OCI-LY3 (cell line): ENCODE data around the gene PAXX.
A peak's percentile ranks its signal among the peaks of the same experiment; 100 is the strongest.

ENCODE experiments used
- H2AFZ ChIP-seq: fragments of 200-600, 300-600 bp; shearing (Covaris generic); 2 replicates; pipeline ENCODE4 v1.6.0; 2014; ENCODE audit warnings: antibody characterized with exemption, low read depth, low read length
- H3K27ac ChIP-seq: fragments of 200-600, 300-600 bp; sonication (generic); 2 replicates; pipeline ENCODE4 v1.5.1; 2014; ENCODE audit warnings: mild to moderate bottlenecking, low read length, moderate library complexity, mixed read lengths
- H3K27me3 ChIP-seq: fragments of 200-600, 300-600 bp; sonication (generic); 2 replicates; pipeline ENCODE4 v1.6.1; 2014; ENCODE audit warnings: low read depth, low read length, mixed read lengths
- H3K36me3 ChIP-seq: fragments of 200-600, 300-600 bp; sonication (generic); replicated peaks from 2 replicates; pipeline ENCODE3; 2014; ENCODE audit warnings: low read depth, low read length, mixed read lengths
- H3K4me1 ChIP-seq: fragments of 300-600, 200-600 bp; sonication (generic); 2 replicates; pipeline ENCODE4 v1.6.1; 2014; ENCODE audit warnings: low read length, mixed read lengths
- H3K4me2 ChIP-seq: fragments of 200-600, 300-600 bp; sonication (generic); 2 replicates; pipeline ENCODE4 v1.6.1; 2014; ENCODE audit warnings: low read length, mixed read lengths
- H3K4me3 ChIP-seq: fragments of 300-600, 200-600 bp; sonication (generic); 2 replicates; pipeline ENCODE4 v1.5.1; 2014; ENCODE audit warnings: antibody characterized with exemption, mild to moderate bottlenecking, low read length, moderate library complexity
- H3K79me2 ChIP-seq: fragments of 300-600, 200-600 bp; shearing (Covaris generic); 2 replicates; pipeline ENCODE4 v1.6.1; 2014; ENCODE audit warnings: mild to moderate bottlenecking, low read length, mixed read lengths
- H3K9ac ChIP-seq: fragments of 300-600, 200-600 bp; shearing (Covaris generic); 2 replicates; pipeline ENCODE4 v1.6.0; 2014; ENCODE audit warnings: mild to moderate bottlenecking, low read length, moderate library complexity
- H3K9me3 ChIP-seq: fragments of 200-600, 300-600 bp; shearing (Covaris generic); 2 replicates; pipeline ENCODE4 v1.6.1; 2014; ENCODE audit warnings: low read length, mixed read lengths; ENCODE audit not compliant: insufficient read depth
- H4K20me1 ChIP-seq: fragments of 200-600, 300-600 bp; sonication (generic); 2 replicates; pipeline ENCODE4 v1.6.1; 2016; ENCODE audit warnings: low read length, mixed read lengths; ENCODE audit not compliant: insufficient read depth
- EZH2phosphoT487 ChIP-seq: fragments of 200-600 bp; shearing (Covaris generic); IDR thresholded peaks from 2 replicates; pipeline ENCODE4 v1.6.1; 2018; ENCODE audit warnings: antibody characterized with exemption, mixed run types, low read depth
- TF ChIP-seq, protein P1 (sequence below): fragments of 200-600, 300-600 bp; sonication (generic); IDR thresholded peaks from 2 replicates; pipeline ENCODE4 v1.5.1; 2014; ENCODE audit warnings: antibody characterized with exemption, low read length, low read depth

PAXX gene

DNA sequence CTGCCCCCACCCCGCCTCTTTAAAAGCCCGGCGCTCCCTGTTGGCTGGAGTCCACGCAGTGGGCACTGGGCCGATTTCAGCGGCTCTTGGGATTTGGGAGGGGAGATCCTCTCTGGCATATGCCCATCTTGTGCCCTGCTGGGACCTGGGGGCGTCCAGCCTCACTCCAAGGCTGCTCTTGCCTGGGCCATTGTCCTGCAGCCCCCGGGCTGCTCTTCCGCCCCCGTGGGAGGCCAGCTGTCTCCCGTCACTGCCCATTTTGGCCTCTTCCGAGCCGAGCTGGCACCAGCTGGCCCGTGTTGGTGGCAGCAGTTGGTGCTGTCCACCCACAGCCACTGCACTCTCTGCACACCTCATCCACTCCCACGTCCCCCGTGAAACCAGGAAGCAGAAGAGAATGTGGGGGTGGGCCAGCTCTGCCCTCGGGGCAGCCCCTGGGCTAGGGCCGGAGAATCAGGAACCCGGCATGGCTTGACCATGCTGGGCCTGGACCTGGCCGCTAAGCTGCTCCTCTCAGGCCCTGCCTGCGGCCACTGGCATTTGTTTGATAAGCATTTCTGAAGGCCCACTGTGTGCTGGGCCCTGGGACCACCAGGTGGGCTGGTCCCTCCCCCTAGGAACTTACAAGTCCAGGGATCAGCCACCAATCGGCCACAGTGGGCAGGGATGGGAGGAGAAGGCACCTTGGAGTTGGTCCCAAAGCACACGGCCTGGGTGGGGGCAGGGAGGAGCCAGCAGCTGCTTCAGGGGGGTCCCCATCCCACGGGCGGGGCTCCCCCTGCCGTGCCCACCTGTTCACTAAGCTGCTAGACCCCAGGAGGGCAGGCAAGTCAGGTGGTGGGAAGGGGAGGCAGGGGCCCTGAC, 45.0 kb upstream of the PAXX start:
- Histone ChIP-seq H3K4me1 (peaks cover 34% of the 10 kb centered on the region), H4K20me1 (no peaks in the 10 kb centered on the region), H3K9ac (no peak overlapping the region), H3K9me3 (no peaks in the 10 kb centered on the region), H3K79me2 (peaks cover 18% of the 10 kb centered on the region), H2AFZ (no peak overlapping the region), H3K36me3 (peaks cover 4% of the 10 kb centered on the region), H3K4me3 (no peak overlapping the region), H3K27ac (no peak overlapping the region), H3K27me3 (no peaks in the 10 kb centered on the region), H3K4me2 (no peak overlapping the region)
- TF ChIP-seq EZH2phosphoT487, result no peak
- TF ChIP-seq, protein P1, sequence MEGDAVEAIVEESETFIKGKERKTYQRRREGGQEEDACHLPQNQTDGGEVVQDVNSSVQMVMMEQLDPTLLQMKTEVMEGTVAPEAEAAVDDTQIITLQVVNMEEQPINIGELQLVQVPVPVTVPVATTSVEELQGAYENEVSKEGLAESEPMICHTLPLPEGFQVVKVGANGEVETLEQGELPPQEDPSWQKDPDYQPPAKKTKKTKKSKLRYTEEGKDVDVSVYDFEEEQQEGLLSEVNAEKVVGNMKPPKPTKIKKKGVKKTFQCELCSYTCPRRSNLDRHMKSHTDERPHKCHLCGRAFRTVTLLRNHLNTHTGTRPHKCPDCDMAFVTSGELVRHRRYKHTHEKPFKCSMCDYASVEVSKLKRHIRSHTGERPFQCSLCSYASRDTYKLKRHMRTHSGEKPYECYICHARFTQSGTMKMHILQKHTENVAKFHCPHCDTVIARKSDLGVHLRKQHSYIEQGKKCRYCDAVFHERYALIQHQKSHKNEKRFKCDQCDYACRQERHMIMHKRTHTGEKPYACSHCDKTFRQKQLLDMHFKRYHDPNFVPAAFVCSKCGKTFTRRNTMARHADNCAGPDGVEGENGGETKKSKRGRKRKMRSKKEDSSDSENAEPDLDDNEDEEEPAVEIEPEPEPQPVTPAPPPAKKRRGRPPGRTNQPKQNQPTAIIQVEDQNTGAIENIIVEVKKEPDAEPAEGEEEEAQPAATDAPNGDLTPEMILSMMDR, result no peak

DNA sequence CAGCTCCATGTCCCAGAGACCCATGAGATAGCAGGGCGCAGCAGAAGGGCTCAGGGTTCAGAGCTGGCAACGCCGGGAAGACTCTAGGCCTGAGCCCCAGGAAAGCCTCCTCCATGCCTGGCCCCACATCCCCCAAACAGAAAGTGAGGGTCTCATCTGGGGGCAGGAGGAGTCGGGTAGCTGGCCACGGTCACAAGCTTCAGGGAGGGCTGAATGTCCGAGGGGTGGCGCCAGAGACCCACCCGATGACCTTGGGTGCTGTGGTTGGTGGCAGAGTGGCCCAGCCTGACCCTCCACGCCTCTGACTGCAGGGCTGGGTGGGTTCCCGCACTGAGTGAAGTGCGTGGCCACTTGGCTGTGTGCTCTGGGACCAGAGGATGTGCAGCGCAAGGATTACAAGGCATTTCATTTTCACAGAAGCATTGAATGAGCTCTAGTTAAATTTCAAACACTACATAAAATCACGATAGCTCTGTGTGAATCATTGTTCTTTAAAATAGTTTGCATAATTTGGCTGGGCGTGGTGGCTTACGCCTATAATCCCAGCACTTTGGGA, 44.2 kb upstream of the PAXX start:
- TF ChIP-seq, protein P1, result peak; percentile 60
- TF ChIP-seq EZH2phosphoT487, result no peak
- H3K36me3 ChIP-seq, result no peaks in the 10 kb centered on the region
- no peak overlapping the region for H2AFZ ChIP-seq
- no peaks in the 10 kb centered on the region for H3K9me3 ChIP-seq
- H3K27me3 ChIP-seq, result no peaks in the 10 kb centered on the region
- no peak overlapping the region for H3K27ac ChIP-seq
- peaks cover 32% of the 10 kb centered on the region for H3K4me1 ChIP-seq
- H3K4me2 ChIP-seq, result no peak overlapping the region
- no peaks in the 10 kb centered on the region for H4K20me1 ChIP-seq
- H3K79me2 ChIP-seq, result peaks cover 12% of the 10 kb centered on the region
- H3K4me3 ChIP-seq, result no peak overlapping the region
- no peak overlapping the region for H3K9ac ChIP-seq

DNA sequence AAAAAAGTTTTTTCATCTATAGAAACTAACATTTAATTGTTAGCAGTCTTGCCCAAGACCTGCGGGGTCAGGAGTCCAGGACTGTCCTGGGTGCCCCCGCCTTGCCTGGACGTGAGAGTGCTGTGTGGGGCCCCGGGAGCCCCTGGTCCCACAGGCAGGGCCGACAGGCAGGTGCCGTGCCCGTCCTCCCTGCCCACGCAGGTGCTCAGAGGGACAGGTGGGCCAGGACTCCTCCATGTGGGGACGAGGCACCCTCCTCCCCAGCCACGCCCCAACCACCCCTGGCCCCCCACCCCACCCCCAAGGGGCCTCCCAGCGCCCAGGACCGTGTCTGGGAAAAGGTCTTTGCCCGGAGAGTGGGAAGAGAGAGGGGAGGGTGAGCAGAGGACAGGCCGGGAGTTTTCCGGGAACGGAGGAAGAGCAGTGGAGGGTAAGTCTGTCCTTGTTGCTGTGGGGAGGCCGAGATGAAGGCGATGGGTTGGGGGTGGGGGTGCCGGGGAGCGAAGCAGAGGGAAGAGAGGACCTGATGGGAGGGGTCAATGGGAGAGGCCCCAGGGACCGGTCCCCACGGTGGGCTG, 42.9 kb upstream of the PAXX start:
- no peaks in the 10 kb centered on the region for H4K20me1 ChIP-seq
- no peak overlapping the region for H2AFZ ChIP-seq

More for the DNA sequence above, 42.9 kb upstream of the PAXX start:
- Histone ChIP-seq H3K4me3 (peak overlapping the region; percentile 87), H3K4me1 (peaks cover 27% of the 10 kb centered on the region), H3K27ac (no peak overlapping the region), H3K36me3 (no peaks in the 10 kb centered on the region), H3K27me3 (no peaks in the 10 kb centered on the region), H3K9me3 (no peaks in the 10 kb centered on the region), H3K79me2 (no peaks in the 10 kb centered on the region; the same call in 1 of the 2 replicates), H3K9ac (peak overlapping the region; percentile 64), H3K4me2 (peak overlapping the region; percentile 80)
- TF ChIP-seq, protein P1, result no peak
- TF ChIP-seq EZH2phosphoT487, result no peak
